ENCODE measurements around the gene NACC2. TPM values are rescaled to one million over a fixed set of nuclear protein-coding genes. Genes with fewer than 3 reads are reported as not detected.

The NACC2 gene
- total and polyA plus RNA-seq, 2 of the 8 experiments (the other 6 are each of a cell fraction or from before 2014, with no cell fraction given): 8.3 to 14.0 TPM

DNA sequence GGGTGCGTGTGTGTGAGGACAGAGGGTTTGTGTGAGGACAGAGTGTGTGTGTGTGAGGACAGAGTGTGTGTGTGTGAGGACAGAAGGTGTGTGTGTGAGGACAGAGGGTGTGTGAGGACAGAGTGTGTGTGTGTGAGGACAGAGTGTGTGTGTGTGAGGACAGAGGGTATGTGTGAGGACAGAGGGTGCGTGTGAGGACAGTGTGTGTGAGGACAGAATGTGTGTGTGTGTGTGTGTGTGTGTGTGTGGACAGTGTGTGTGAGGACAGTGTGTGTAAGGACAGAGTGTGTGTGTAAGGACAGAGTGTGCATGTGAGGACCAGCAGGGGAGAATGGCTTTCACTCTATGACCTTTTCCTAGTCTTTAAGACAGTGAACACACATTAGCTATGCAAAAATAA, 70.8 kb downstream of the NACC2 start (continued):
- TF ChIP-seq JUND (IDR thresholded peaks at IDR 0.05; ENCODE audit: low read length): no peak
- TF ChIP-seq TAF7 (optimal IDR thresholded peaks at IDR 0.05; ENCODE audit: borderline replicate concordance, low read depth, low read length): no peak
- no peak for TF ChIP-seq CBX5 (IDR thresholded peaks at IDR 0.05; ENCODE audit: low read depth, low read length)
- no peak for TF ChIP-seq CEBPB (IDR thresholded peaks at IDR 0.05; ENCODE audit: low read depth, low read length)
